ENCODE results near the gene RESP18. TPM values are rescaled to one million over a fixed set of nuclear protein-coding genes. Genes with fewer than 3 reads are reported as not detected.

Gene RESP18
- total RNA-seq, 6 experiments from 2014 or later, result not detected

- Mint-ChIP-seq H3K27ac (no peak overlapping the region), H3K4me1 (ENCODE audit: low read depth) (peaks cover 2% of the 10 kb centered on the region), H3K9me3 (no peaks in the 10 kb centered on the region), H3K4me3 (no peak overlapping the region), H3K27me3 (ENCODE audit: insufficient read depth) (peaks cover 4% of the 10 kb centered on the region), H3K36me3 (ENCODE audit: low read depth) (no peaks in the 10 kb centered on the region)
- DNase-seq, result no peak
- no peak for TF ChIP-seq CTCF (IDR thresholded peaks at IDR 0.05)
These were observed 33.2 kb downstream of the RESP18 start for GRCh38 chr2:219299372-219299760.

GRCh38 chr2:219298759-219299371, 33.7 kb downstream of the RESP18 start:
- peaks cover 6% of the 10 kb centered on the region for H3K27me3 Mint-ChIP-seq (ENCODE audit: insufficient read depth)

GRCh38 chr2:219297766-219298456, 34.6 kb downstream of the RESP18 start:
- H3K4me3 Mint-ChIP-seq, result no peak overlapping the region
- no peaks in the 10 kb centered on the region for H3K36me3 Mint-ChIP-seq (ENCODE audit: low read depth)
- H3K4me1 Mint-ChIP-seq (ENCODE audit: low read depth), result peaks cover 6% of the 10 kb centered on the region
- no peaks in the 10 kb centered on the region for H3K9me3 Mint-ChIP-seq
- no peak for TF ChIP-seq CTCF (IDR thresholded peaks at IDR 0.05)
- DNase-seq, result no peak
- H3K27me3 Mint-ChIP-seq (ENCODE audit: insufficient read depth), result peaks cover 6% of the 10 kb centered on the region
- no peak overlapping the region for H3K27ac Mint-ChIP-seq

More at GRCh38 chr2:219298759-219299371, 33.7 kb downstream of the RESP18 start:
- peak; percentile 59 for DNase-seq
- H3K36me3 Mint-ChIP-seq (ENCODE audit: low read depth), result no peaks in the 10 kb centered on the region
- no peak overlapping the region for H3K4me3 Mint-ChIP-seq
- H3K9me3 Mint-ChIP-seq, result no peaks in the 10 kb centered on the region
- no peak overlapping the region for H3K27ac Mint-ChIP-seq
- peaks cover 6% of the 10 kb centered on the region for H3K4me1 Mint-ChIP-seq (ENCODE audit: low read depth)
- TF ChIP-seq CTCF (IDR thresholded peaks at IDR 0.05), result peak; percentile 98

GRCh38 chr2:219296631-219297391, 35.7 kb downstream of the RESP18 start:
- no peak overlapping the region for H3K4me3 Mint-ChIP-seq
- H3K36me3 Mint-ChIP-seq (ENCODE audit: low read depth), result no peaks in the 10 kb centered on the region
- H3K27me3 Mint-ChIP-seq (ENCODE audit: insufficient read depth), result peaks cover 8% of the 10 kb centered on the region
- no peak for TF ChIP-seq CTCF (IDR thresholded peaks at IDR 0.05)
- no peak overlapping the region for H3K27ac Mint-ChIP-seq
- H3K9me3 Mint-ChIP-seq, result no peaks in the 10 kb centered on the region
- no peak for DNase-seq
- peaks cover 6% of the 10 kb centered on the region for H3K4me1 Mint-ChIP-seq (ENCODE audit: low read depth)

- H3K4me1 Mint-ChIP-seq (ENCODE audit: low read depth), result peaks cover 6% of the 10 kb centered on the region
- H3K36me3 Mint-ChIP-seq (ENCODE audit: low read depth), result no peaks in the 10 kb centered on the region
- no peaks in the 10 kb centered on the region for H3K9me3 Mint-ChIP-seq
- H3K27ac Mint-ChIP-seq, result no peak overlapping the region
- no peak overlapping the region for H3K4me3 Mint-ChIP-seq
- no peak for TF ChIP-seq CTCF (IDR thresholded peaks at IDR 0.05)
- DNase-seq, result no peak
- H3K27me3 Mint-ChIP-seq (ENCODE audit: insufficient read depth), result peaks cover 4% of the 10 kb centered on the region
These were observed 36.4 kb downstream of the RESP18 start for GRCh38 chr2:219296142-219296541.

Measured in HFFc6 (cell line).